NT2/D1 (cell line): ENCODE data around the gene MAN1A1.

Experiments used
- SUZ12 ChIP-seq: IDR thresholded peaks from 2 replicates; pipeline ENCODE4 v1.6.1; 2011; ENCODE audit not compliant: insufficient read length, insufficient read depth; ENCODE audit errors: extremely low read depth
- YY1 ChIP-seq: IDR thresholded peaks from 2 replicates; pipeline ENCODE4 v1.6.1; 2011; ENCODE audit not compliant: insufficient read length, insufficient read depth
- ZNF274 ChIP-seq: IDR thresholded peaks from 2 replicates; pipeline ENCODE4 v1.6.1; 2011; ENCODE audit warnings: mild to moderate bottlenecking, low read depth, low read length

- no peak for TF ChIP-seq YY1
- no peak for TF ChIP-seq ZNF274
- TF ChIP-seq SUZ12 = no peak
Observed at GRCh38 chr6:119142041-119142440, 207.5 kb downstream of the MAN1A1 start.
